Stomach (tissue), 4 donors: ENCODE measurements around the gene ZCCHC14.

Experiments used
- CTCF ChIP-seq, 7 experiments: fragments of 450-650 bp in 4 of 7; fragments of 200-600 bp in 3 of 7; sonication (generic) in 3 of 7; IDR thresholded peaks; one replicate each; pipeline ENCODE4 v1.5.1; 2016 to 2019; ENCODE audit warnings: antibody characterized with exemption in 7 of 7, control low read depth in 2 of 7, mild to moderate bottlenecking in 1 of 7
- POLR2A ChIP-seq, 4 donors: fragments of 450-650 bp; IDR thresholded peaks; one replicate each; pipeline ENCODE4 v1.6.1; 2016; ENCODE audit warnings: antibody characterized with exemption in 4 of 4, control low read depth in 2 of 4, mild to moderate bottlenecking in 1 of 4, moderate library complexity in 1 of 4

GRCh38 chr16:87366930-87367329, 125.9 kb downstream of the ZCCHC14 start:
- TF ChIP-seq CTCF (IDR thresholded peaks at IDR 0.05): no peak
- no peak for TF ChIP-seq POLR2A (IDR thresholded peaks at IDR 0.05)
